IMR-90 (cell line): Measurements from ENCODE around the gene PARD3.

ENCODE experiments used
- CTCF ChIP-seq: conservative IDR thresholded peaks from 2 replicates; pipeline ENCODE4 v1.5.1; 2012; ENCODE audit warnings: mild to moderate bottlenecking, low read depth, low read length, improper control_type of control experiment
- POLR2A ChIP-seq: IDR thresholded peaks from 2 replicates; pipeline ENCODE4 v1.6.1; 2012; ENCODE audit warnings: mild to moderate bottlenecking, low read depth, low read length

- no peak for TF ChIP-seq CTCF
- TF ChIP-seq POLR2A = no peak
These were observed 66.3 kb downstream of the PARD3 start for GRCh38 chr10:34748767-34749166.
